DMS114 treated with DMSO at 0.1 percent for 48 hours (cell line): ENCODE measurements around the gene RASGRF1.
"Not testable (repeated sequence)": the region's sequence is repeated elsewhere in the genome, so short reads cannot be mapped to it uniquely, and the experiment has no call there.

Experiments used
- DNase-seq: peaks from one replicate; lab custom pipeline; 2025; ENCODE audit not compliant: unreplicated experiment; lab: John Stamatoyannopoulos, UW

The RASGRF1 gene

GRCh38 chr15:79009379-79009778, 81.2 kb downstream of the RASGRF1 start:
- DNase-seq: no peak

- no peak for DNase-seq
Measured at GRCh38 chr15:79008659-79009058, 81.9 kb downstream of the RASGRF1 start.

DNA sequence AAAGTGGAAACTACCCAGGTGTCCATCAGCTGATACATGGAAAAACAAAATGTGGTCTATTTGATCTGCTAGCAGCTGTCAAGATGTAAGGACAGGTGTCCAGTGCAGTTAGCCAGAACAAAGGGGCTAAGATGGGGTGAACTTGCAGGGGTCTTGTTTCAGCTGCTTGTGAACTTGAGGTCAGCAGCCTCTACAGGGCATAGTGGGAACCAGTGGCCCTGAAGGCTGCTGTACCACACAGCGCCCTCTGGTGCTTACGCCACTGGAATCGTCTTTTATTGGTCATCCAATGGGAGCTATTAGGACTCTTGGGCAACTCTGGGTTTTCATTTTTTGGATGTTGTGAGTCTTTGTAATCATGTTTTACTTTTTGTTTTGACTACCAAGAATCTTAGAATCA, 83.5 kb downstream of the RASGRF1 start:
- DNase-seq: no peak

DNA sequence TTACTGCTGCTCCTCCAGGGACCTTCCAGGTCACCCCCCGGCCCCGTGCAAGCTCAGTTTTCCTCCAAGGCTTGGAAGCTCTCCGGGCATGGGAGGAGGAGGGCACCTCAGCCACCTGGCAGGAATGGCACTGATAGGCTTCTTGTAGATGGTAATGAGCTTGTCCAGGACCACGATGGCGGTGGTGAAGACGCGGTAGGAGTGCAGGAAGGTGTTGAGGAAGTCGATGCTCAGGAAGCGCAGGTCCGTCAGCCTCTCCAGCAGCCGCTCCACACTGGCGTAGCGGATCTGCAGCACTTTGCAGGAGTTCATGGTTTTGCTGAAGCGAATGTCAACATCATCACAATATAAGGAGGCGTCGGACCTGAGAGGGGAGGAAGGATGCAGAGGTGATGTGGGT, 84.5 kb downstream of the RASGRF1 start:
- DNase-seq: no peak

DNA sequence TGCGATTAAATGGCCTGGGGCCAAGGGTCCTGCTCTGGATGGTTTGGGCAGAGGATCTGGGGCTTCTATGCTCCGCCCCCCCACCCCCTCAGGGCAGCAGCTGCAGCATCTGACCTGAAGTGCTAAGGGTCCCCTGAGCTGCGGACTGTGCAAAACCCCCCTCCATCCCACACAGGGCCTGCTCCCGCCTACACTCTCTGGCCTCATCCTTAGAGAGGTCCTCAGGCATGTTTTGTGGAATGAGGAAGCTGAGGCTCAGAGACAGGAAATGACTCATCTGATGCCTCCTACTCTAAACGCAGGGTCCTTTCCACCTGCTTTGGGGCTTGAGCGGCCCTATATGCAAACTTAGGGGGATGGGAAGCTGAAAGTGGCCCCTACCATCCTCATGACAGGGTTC, 86.2 kb downstream of the RASGRF1 start:
- DNase-seq: no peak

DNA sequence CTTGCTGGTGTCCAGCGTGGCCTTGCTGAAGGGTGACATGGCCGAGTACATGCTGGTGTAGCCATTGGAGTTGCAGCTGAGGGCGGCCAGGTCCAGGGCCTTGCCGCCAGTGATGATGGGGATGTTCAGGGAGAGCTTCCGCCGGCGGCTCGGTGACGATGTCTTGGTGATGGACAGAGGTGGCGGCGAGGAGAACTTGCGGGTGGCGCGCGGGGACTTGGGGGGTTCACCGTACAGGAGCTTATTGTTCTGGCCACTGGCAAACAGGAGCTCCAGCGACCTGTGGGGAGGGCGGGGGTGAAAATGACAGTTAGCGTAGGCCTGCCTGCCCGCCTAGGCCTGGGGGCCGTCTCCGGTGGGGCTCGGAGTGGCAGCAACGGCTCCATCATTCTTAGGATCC, 86.7 kb downstream of the RASGRF1 start:
- DNase-seq: no peak

GRCh38 chr15:79003301-79003700, 87.3 kb downstream of the RASGRF1 start:
- DNase-seq: no peak

DNA sequence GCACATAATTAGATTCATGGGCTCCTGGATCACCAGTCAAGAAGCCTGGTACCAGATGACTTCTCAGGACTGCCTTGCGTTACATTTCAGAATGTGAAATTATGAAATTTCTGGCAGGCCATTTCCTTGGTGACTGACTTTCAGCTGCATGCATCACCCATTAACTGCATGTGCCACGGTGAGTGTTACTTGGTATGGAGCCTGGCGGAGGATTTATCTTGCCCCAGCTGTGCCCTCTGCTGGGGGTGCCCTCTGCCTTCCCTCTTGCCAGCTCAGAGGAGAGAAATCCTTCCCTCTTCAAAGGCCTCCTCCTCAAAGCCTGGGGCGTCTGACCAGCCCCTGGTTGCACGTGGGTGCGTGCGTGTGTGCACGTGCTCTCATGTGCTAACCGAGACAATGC, 88.0 kb downstream of the RASGRF1 start:
- no peak for DNase-seq

DNA sequence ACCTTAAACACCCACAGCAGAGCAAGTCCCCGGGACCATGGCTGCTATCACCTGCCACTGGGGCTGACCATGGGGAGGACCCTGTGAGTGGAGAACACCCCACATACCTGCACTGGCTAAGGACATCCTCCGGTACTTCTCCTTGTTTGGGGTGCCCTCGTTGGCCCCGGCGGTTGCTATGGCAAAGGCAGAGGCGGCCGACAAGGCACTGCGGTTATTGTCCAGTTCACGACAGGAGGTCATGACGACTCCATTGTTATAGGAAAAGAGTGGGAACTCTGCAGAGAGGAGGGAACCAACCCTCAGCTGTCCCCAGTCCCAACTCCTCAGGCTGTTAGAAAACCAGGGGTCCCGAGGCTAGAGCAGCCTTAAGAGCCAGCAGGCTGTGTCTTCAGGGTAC, 90.9 kb downstream of the RASGRF1 start:
- DNase-seq: no peak

DNA sequence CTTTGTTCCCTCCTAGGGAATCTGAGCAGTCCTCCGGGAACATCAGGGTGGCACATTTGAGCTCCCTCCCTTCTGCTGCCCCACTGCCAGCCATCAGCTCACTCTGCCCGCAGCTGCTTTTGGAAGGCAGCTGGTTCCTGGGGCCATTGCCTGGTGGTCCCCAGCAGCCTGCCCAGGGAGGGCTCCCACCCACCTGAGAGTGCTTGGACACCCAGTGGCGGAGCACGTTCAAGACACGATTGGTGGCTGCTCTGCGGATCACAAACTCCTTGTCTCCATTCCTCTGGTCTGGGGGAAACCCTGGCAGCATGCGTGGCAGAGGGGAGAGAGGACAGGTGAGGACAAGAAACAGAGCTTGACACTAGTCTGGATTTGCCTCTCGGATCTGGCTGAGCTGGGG, 92.1 kb downstream of the RASGRF1 start:
- DNase-seq: no peak

GRCh38 chr15:78997981-78998499, 92.5 kb downstream of the RASGRF1 start:
- no peak for DNase-seq

GRCh38 chr15:78996894-78997275, 93.7 kb downstream of the RASGRF1 start:
- DNase-seq: no peak

- DNase-seq: no peak
Measured at GRCh38 chr15:78995921-78996893, 94.4 kb downstream of the RASGRF1 start.

DNA sequence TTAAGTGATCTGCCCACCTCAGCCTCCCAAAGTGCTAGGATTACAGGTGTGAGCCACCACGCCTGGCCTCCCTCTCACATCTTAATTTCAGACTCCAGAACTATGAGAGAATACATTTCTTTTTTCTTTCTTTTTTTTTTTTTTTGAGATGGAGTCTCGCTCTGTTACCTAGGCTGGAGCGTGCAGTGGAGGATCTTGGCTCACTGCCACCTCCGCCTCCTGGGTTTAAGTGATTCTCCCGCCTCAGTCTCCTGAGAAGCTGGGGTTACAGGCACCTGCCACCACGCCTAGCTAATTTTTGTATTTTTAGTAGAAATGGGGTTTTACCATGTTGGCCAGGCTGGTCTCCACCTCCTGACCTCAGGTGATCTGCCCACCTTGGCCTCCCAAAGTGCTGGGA, 95.4 kb downstream of the RASGRF1 start:
- DNase-seq: not testable (repeated sequence)

DNA sequence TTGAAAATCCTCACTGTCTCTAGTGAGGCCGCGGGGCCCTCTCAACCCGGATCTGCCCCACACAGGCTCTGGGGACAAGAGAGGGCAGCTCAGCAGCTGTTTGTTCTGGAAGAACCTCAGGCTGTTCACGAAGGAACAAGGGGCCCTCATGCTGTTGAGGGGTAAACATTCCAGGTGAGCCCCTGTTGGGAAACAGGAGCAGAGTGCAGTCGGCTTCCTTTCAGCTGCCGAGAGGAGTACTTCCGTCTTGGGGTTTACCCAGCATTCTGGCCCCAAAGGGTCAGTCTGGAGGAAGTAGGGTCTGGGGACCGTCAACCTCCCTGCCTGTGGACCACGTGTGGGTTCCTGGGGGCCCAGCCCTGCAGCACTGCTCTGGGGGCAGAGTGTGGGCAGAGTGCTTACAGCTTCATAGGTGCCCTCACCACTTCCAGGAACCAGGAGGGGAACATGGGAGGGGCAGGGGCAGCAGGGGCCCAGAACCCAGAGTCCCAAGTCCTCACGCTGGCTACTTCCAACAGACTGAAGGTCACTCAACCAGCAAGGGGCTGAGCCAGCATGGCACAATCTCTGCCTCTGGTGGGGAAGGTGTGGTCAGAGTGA, 96.5 kb downstream of the RASGRF1 start:
- no peak for DNase-seq

GRCh38 chr15:78993257-78993930, 97.2 kb downstream of the RASGRF1 start:
- DNase-seq: no peak

DNA sequence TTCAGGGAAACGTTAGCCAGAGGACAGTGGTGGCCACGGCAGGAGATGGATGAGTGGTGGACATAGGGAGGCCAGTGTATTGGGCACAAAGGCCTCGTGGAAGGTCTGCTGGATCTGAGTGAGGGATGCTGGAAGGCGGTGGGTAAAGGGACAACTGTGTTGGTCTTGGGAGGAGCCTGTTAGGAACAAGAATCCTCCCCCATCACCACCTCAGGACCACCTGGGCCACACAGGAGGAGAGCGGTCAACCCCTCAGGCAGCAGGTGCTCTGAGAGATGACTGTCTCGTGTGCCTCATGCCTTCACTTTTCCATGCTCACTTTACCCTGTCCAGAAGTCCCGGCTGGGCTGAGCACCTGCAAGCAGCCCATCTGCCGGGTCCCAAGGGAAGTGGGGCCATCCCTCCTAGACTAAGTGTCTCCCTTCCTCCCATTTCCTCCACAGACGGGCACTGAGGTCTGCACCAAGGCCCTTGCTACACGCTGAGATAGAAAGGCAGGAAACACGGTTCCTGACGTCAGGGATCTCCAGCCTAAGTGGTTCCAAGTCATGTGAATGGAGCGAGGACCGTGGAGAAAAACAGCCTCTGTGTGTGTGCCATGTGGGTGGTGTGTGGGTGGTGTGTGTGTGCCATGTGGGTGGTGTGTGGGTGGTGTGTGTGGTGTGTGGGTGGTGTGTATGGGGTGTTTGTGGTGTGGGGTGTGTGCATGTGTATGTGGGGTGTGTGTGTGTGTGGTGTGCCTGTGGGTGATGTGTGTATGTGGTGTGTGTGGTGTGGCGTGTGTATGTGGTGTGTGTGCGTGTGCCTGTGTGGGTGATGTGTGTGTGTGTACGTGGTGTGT, 97.9 kb downstream of the RASGRF1 start:
- no peak for DNase-seq

GRCh38 chr15:78991879-78992278, 98.7 kb downstream of the RASGRF1 start:
- DNase-seq: no peak

DNA sequence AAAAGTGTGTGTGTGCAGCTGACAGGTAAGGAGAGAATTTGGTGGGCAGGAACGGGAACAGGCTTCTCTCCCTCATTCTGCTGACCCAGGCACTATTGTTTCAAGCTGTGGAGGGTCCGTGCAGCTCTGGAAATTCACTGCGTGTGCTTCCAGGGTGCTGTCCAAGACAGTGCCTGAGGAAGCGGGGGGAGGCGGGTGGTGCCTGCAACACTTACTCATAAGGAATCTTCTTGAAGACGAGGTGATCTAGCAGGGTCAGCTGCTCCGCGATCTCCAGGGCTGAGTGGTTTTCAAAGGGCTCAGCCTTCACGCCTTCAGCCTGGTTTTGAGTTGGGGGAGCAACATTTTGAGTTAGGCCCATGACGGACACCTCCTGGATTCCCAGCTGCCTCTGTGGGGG, 99.1 kb downstream of the RASGRF1 start:
- no peak for DNase-seq

DNA sequence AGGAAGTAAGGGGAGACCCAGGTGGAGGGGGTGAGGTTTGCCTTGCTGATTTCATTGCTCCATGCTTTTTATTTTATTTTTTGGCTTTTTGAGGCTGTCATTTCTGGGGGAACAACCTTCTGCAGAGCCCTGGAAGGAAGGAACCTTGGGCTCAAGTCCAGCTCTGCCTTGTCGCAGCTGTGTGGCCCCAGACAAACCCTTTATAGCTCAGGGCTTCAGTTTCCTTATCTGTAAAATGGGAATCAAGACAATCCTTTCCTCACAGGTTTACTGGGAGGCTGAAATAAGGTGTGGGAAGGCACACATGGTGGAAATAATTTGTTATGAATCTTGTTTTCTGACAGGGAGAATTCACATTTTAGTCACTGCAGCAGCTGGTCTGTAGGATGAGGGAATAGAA, 100.3 kb downstream of the RASGRF1 start:
- DNase-seq: no peak

DNA sequence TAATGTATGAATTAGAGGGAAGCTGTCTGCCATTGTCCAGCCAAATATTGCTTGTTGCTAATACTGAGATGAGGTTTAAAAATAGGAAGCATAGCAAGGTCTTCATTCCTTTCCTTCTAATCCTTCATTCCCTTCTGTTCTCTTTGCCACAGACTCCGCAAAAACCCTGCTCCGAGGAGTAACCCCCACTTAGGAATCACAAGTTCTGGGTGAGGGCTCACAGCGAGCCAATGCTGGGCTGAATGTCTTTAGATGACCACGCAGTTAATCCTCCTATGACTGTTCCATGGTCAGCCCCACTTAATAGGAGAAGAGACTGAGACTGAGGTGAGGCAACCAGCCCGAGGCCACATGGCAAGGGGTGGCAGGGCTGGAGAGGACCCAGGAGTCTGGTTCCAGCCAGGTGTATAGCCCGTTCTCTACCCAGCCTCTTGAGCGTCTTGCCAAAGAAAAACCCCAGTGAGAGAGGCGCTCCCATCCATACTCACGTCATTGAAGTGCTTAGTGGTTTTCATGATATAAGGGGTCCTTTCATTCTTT, 100.8 kb downstream of the RASGRF1 start:
- DNase-seq: no peak
